LNCaP clone FGC (cell line): Measurements from ENCODE around the gene FGF21.

ENCODE experiments used
- DNase-seq: peaks from one replicate; pipeline ENCODE4 v3.0.0-alpha.2; 2011; ENCODE audit warnings: low read depth
- H3K4me3 ChIP-seq: 2 replicates; pipeline ENCODE4 v1.5.1; 2011; ENCODE audit warnings: mild to moderate bottlenecking, low read depth, low read length, control low read depth
- TF ChIP-seq, protein P1 (sequence below): IDR thresholded peaks from 2 replicates; pipeline ENCODE4 v1.5.1; 2012; ENCODE audit warnings: mild to moderate bottlenecking; ENCODE audit not compliant: control insufficient read depth, insufficient read depth; ENCODE audit errors: extremely low read depth

The FGF21 gene

DNA sequence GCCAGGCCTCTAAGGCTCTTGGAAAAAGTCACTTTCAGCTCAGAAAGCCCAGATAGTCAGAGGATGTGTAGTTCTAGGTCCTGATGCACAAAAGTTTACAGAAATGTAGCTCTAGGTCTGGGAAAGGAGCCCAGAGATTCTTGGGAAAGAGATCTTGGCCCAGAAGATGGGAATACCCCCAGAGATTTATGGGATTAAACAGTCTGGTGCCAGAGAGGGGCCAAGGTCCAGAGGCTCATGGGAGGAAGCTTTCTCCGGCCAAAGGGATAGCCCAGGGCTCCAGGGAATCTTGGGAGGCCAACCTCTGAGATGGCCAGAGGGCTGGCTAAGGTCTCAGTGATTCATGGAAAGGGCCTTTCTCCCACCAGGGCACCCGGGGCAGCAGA lies 40.4 kb downstream of the FGF21 start:
- TF ChIP-seq, protein P1, sequence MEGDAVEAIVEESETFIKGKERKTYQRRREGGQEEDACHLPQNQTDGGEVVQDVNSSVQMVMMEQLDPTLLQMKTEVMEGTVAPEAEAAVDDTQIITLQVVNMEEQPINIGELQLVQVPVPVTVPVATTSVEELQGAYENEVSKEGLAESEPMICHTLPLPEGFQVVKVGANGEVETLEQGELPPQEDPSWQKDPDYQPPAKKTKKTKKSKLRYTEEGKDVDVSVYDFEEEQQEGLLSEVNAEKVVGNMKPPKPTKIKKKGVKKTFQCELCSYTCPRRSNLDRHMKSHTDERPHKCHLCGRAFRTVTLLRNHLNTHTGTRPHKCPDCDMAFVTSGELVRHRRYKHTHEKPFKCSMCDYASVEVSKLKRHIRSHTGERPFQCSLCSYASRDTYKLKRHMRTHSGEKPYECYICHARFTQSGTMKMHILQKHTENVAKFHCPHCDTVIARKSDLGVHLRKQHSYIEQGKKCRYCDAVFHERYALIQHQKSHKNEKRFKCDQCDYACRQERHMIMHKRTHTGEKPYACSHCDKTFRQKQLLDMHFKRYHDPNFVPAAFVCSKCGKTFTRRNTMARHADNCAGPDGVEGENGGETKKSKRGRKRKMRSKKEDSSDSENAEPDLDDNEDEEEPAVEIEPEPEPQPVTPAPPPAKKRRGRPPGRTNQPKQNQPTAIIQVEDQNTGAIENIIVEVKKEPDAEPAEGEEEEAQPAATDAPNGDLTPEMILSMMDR, result no peak
- no peak for DNase-seq
- H3K4me3 ChIP-seq, result no peak overlapping the region

DNA sequence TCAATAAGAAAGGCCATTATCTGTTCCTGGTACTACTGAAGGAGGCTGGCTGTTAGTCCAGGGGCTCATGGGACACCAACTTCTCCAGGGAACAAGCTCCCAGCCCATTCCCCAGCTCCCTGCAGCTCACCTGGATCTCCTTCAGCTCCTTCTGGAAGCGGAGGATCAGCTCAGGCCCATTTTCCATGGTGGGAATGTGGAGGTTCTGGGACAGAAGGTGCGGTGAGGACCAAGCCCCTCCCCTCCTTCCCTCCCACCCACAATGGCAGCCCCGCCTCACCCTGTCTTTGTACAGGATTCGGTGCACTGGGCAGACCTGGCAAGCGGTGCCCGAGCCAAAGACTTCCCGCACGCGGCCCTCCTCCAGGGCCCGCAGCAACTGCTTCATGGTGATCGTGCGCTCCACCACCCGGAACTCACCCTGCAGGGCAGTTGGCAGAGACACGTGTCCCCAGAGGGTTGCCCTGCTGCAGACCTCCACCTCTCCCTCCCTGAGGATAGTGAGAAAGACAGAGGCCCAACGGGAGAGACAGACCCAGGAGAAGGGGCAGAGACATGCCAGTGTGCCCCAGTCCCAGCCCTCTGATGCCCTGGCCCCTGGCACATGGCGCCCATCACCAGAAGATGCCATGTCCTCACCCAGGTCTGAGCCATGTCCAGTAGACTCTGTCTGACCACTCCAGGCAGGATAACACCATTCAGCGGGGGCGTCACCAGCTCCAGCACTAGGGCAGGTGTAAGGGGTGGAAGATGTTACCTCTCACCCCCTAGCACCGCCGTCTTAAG lies 41.2 kb downstream of the FGF21 start:
- DNase-seq, result no peak
- no peak overlapping the region for H3K4me3 ChIP-seq
- TF ChIP-seq, protein P1, result no peak

DNA sequence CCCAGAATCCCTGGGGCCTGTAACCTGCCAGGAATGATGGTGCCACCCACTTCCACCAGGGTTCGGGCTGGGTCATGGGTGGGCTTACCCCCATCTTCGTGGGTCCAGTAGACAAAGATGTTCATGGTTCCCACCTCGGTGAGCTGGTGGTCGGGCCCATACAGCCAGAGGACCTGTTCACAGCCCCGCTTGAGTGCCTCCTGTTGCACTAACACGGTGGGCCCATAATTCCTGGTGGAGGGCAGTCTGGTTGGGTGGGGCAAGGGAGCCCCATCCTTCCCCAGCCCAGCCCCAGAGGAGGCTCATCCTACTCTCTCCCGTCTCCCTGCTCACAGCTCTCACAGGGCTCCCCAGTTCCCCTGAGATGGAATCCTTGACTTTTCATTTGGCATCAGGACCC lies 41.8 kb downstream of the FGF21 start:
- no peak for DNase-seq
- TF ChIP-seq, protein P1, result no peak
- no peak overlapping the region for H3K4me3 ChIP-seq

DNA sequence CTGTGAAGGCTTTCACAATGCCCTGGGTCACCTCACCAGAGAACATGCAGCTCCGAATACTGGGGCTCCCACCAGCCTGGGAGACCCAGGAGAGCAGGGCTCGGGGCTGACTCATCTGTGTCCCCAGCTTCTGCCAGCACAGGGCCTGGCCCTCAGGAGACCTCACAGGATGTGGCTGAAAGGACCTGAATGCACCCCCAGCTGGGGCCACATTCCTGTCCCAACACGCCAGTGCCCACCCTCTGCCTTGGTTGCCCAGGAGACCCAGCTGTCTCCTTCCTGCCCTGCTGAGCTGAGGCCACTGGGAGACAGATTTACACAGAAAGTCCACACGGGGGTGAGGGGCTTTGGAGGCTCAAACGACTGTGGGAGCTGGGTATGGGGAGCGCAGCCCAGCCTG lies 43.6 kb downstream of the FGF21 start:
- DNase-seq, result no peak
- H3K4me3 ChIP-seq, result no peak overlapping the region
- TF ChIP-seq, protein P1, result no peak

DNA sequence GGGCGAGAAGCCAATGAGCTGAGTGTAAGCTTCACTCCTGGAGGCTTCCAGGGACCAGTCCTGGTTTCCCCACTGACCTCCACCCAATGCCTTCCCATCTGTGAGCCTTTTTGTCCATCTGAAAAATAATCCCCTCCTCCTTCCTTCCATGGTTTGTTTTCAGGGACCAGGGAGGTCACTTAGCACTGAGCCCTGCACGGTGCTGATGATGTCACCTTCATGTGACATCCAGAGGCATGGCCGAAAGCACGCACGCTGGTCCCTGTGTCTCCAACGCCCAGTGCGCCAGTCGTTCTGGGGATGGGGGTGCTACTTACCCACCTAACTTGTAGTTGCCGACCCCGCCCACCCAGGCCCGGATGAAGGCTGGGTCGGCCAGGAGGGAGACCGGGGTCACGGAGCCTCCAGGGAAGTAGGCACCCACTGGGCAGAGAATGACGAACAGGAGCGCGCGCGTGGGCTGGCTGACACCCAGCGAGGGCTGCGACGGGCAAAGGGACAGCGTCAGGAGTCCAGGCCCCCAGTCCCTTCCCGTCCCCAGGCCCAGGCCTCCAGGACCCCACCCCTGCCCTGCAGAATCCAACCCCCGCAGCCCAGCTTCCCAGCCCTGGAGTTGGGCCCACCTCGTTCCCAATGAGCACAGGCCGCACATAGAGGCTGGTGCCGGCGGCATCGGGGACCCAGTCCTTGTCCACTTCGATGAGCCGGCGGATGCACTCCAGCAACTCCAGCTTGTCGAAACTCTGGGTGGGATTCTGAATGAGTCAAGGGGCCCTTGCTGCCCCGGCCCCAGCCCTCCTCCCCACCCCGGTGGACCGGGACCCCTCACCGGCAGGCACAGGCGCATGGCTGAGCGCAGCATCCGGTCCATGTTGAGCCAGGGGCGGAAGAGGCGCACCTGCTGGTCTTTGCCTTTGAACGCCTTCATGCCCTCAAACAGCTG lies 44.3 kb downstream of the FGF21 start:
- TF ChIP-seq, protein P1, result no peak
- H3K4me3 ChIP-seq, result no peak overlapping the region

DNA sequence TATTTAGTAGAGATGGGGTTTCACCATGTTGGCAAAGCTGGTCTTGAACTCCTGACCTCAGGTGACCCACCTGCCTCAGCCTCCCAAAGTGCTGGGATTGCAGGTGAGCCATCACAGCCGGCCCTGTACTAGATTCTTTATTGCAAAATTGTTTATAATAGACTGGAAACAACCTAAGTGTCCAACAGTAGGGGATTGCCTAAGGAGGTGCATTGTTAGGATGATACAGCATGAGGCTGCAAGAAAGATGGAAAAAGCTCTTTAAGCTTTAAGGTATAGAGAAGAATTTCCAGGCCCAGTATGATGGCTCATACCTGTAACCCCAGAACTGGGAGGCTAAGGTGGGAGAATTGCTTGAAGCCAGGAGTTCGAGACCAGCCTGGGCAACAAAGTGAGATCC lies 47.3 kb downstream of the FGF21 start:
- no peak overlapping the region for H3K4me3 ChIP-seq
- DNase-seq, result no peak
- TF ChIP-seq, protein P1, result no peak

More for the DNA sequence above, 44.3 kb downstream of the FGF21 start:
- no peak for DNase-seq

DNA sequence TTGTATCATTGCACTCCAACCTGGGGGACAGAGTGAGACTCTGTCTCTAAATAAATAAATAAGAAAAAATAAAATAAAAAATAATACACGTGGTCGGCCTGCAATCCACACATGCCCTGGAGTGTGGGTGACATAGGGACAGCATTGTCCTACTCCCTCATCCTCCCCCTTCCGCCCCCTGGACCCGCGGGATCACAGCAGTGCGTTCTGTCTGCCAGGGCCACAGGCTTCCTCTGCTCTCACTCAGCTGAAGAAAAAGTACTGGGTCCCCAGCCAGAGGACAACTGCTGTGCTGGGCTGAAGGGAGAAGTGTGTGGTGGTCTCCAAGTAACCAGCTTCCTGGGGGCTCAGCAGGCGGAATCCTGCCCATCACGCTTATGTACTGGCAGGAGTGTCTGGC lies 49.2 kb downstream of the FGF21 start:
- TF ChIP-seq, protein P1, result no peak
- DNase-seq, result no peak
- no peak overlapping the region for H3K4me3 ChIP-seq
